Right kidney (tissue), 1 donor: ENCODE results near the gene SLC12A7.

Experiments
- DNase-seq: peaks from one replicate; pipeline ENCODE4 v3.0.0-alpha.2; 2016

The SLC12A7 gene

GRCh38 chr5:1051366-1051720, 60.5 kb downstream of the SLC12A7 start:
- DNase-seq: no peak

- DNase-seq: no peak
Measured at GRCh38 chr5:1050423-1051365, 61.2 kb downstream of the SLC12A7 start.

GRCh38 chr5:1048861-1049838, 62.7 kb downstream of the SLC12A7 start:
- no peak for DNase-seq

GRCh38 chr5:1048162-1048721, 63.6 kb downstream of the SLC12A7 start:
- no peak for DNase-seq

- DNase-seq: no peak
Measured at GRCh38 chr5:1047332-1047965, 64.4 kb downstream of the SLC12A7 start.

- no peak for DNase-seq
Measured at GRCh38 chr5:1045960-1046560, 65.8 kb downstream of the SLC12A7 start.

- DNase-seq: no peak
Measured at GRCh38 chr5:1044117-1044516, 67.7 kb downstream of the SLC12A7 start.

GRCh38 chr5:1043327-1043726, 68.5 kb downstream of the SLC12A7 start:
- DNase-seq: no peak

GRCh38 chr5:1042626-1043025, 69.2 kb downstream of the SLC12A7 start:
- DNase-seq: no peak

- DNase-seq: no peak
Measured at GRCh38 chr5:1041225-1042143, 70.4 kb downstream of the SLC12A7 start.

GRCh38 chr5:1040571-1040970, 71.3 kb downstream of the SLC12A7 start:
- no peak for DNase-seq

GRCh38 chr5:1039706-1040260, 72.1 kb downstream of the SLC12A7 start:
- no peak for DNase-seq

- no peak for DNase-seq
Measured at GRCh38 chr5:1039210-1039548, 72.7 kb downstream of the SLC12A7 start.

GRCh38 chr5:1038417-1039209, 73.2 kb downstream of the SLC12A7 start:
- DNase-seq: no peak

GRCh38 chr5:1037671-1038416, 74.0 kb downstream of the SLC12A7 start:
- no peak for DNase-seq

GRCh38 chr5:1037123-1037670, 74.7 kb downstream of the SLC12A7 start:
- no peak for DNase-seq

- DNase-seq: no peak
Measured at GRCh38 chr5:1036504-1037122, 75.2 kb downstream of the SLC12A7 start.
